Activated CD4-positive, alpha-beta T cell treated with anti-CD3 and anti-CD28 coated beads for 36 hours (primary cell): ENCODE results near the gene KIF19. TPM values are rescaled to one million over a fixed set of nuclear protein-coding genes. Genes with fewer than 3 reads are reported as not detected.

Experiments used
- ATAC-seq: fragments of 200-7000 bp; cut with Tn5 transposase; one replicate; pipeline ENCODE4 v1.10.0; 2021; ENCODE audit warnings: mild to moderate bottlenecking, moderate library complexity
- CTCF ChIA-PET: fragments of 350-600 bp; sonication (Branson Sonifier 250); formaldehyde crosslinking; loops from one replicate; lab custom pipeline; 2021; ENCODE audit warnings: antibody characterized with exemption; lab: Charles Lee
- POLR2A ChIA-PET: fragments of 350-600 bp; sonication (Branson Sonifier 250); formaldehyde crosslinking; loops from one replicate; lab custom pipeline; 2021; ENCODE audit warnings: antibody characterized with exemption, inconsistent platforms; lab: Charles Lee
- DNase-seq: peaks from one replicate; pipeline ENCODE4 v3.0.0-alpha.2; 2020
- H3K27ac Mint-ChIP-seq: one replicate; pipeline ENCODE4 v1.8.0; 2021; ENCODE audit warnings: mixed read lengths
- H3K27me3 Mint-ChIP-seq: one replicate; pipeline ENCODE4 v1.8.0; 2021; ENCODE audit warnings: mixed read lengths
- H3K36me3 Mint-ChIP-seq: one replicate; pipeline ENCODE4 v1.8.0; 2021; ENCODE audit warnings: low read depth, mixed read lengths
- H3K4me1 Mint-ChIP-seq: one replicate; pipeline ENCODE4 v1.8.0; 2021; ENCODE audit warnings: mixed read lengths
- H3K4me3 Mint-ChIP-seq: one replicate; pipeline ENCODE4 v1.8.0; 2021; ENCODE audit warnings: mild to moderate bottlenecking, moderate library complexity, mixed read lengths
- H3K9me3 Mint-ChIP-seq: one replicate; pipeline ENCODE4 v1.8.0; 2021; ENCODE audit warnings: low read depth, mixed read lengths
- intact Hi-C, 2 experiments: fragments of 100-400 bp; cut with DNase I in 1 of 2; cut with micrococcal nuclease in 1 of 2; formaldehyde crosslinking; loops; one replicate each; pipeline versions ENCODE4 v1.14.2 to v1.15.1; 2022 to 2024; cut with DNase I, micrococcal nuclease
- total RNA-seq, 2 experiments: library from RNA; stranded (reverse); gene quantifications; one replicate each; pipeline ENCODE4 v1.2.3, GENCODE V29; 2021

The KIF19 gene
- total RNA-seq, 2 experiments from 2014 or later = 0.11 TPM; not detected in 1

- Mint-ChIP-seq H3K36me3 (no peaks in the 10 kb centered on the region), H3K9me3 (no peaks in the 10 kb centered on the region), H3K27me3 (no peaks in the 10 kb centered on the region), H3K27ac (no peak overlapping the region), H3K4me3 (no peak overlapping the region), H3K4me1 (peaks cover 49% of the 10 kb centered on the region)
- POLR2A ChIA-PET = interaction anchor here (1.4 kb wide), 1 partner anchor 74 kb away, joined by 3 read pairs; the partner anchor contains the start of gene TTYH2
- ATAC-seq (no peak), DNase-seq (no peak)
- CTCF ChIA-PET = no interaction called here
- intact Hi-C loops = no loop called here
Measured at GRCh38 chr17:74287031-74287602, 38.9 kb upstream of the KIF19 start.

- no peak overlapping the region for H3K4me3 Mint-ChIP-seq
- ATAC-seq (peak; percentile 97), DNase-seq (peak; percentile 71)
- intact Hi-C loops = loop anchor here in 1 of 2 experiments (1.0 kb wide), 1 partner anchor 10 kb away; no protein-coding TSS in a partner anchor
- H3K4me1 Mint-ChIP-seq = peaks cover 36% of the 10 kb centered on the region
- H3K27me3 Mint-ChIP-seq = no peaks in the 10 kb centered on the region
- ChIA-PET CTCF (interaction anchor here (0.8 to 1.0 kb wide), 3 partner anchors 10 to 601 kb away, joined by 3 to 4 read pairs (median 3); no protein-coding TSS in a partner anchor), POLR2A (no interaction called here)
- no peaks in the 10 kb centered on the region for H3K9me3 Mint-ChIP-seq
- H3K36me3 Mint-ChIP-seq = no peaks in the 10 kb centered on the region
- peak overlapping the region; percentile 26 for H3K27ac Mint-ChIP-seq
Measured at GRCh38 chr17:74288785-74289184, 37.2 kb upstream of the KIF19 start.

- Mint-ChIP-seq H3K27me3 (no peaks in the 10 kb centered on the region), H3K4me3 (no peak overlapping the region), H3K36me3 (no peaks in the 10 kb centered on the region), H3K4me1 (peaks cover 33% of the 10 kb centered on the region), H3K27ac (peak overlapping the region; percentile 55), H3K9me3 (no peaks in the 10 kb centered on the region)
- ATAC-seq (no peak), DNase-seq (no peak)
- ChIA-PET POLR2A (no interaction called here), CTCF (interaction anchor here (1.0 to 1.1 kb wide), 2 partner anchors 9 to 11 kb away, joined by 3 read pairs; no protein-coding TSS in a partner anchor)
- intact Hi-C loops = loop anchor here in 1 of 2 experiments (1.0 kb wide), 1 partner anchor 9 kb away; no protein-coding TSS in a partner anchor
Measured at GRCh38 chr17:74289688-74290087, 36.3 kb upstream of the KIF19 start.

GRCh38 chr17:74290340-74290739, 35.7 kb upstream of the KIF19 start:
- ChIA-PET POLR2A (no interaction called here), CTCF (interaction anchor here (1.0 to 1.1 kb wide), 2 partner anchors 9 to 11 kb away, joined by 3 read pairs; no protein-coding TSS in a partner anchor)
- H3K4me1 Mint-ChIP-seq = peaks cover 29% of the 10 kb centered on the region
- H3K36me3 Mint-ChIP-seq = no peaks in the 10 kb centered on the region
- H3K4me3 Mint-ChIP-seq = no peak overlapping the region
- H3K27me3 Mint-ChIP-seq = no peaks in the 10 kb centered on the region
- DNase-seq (no peak), ATAC-seq (no peak)
- intact Hi-C loops = no loop called here
- H3K9me3 Mint-ChIP-seq = no peaks in the 10 kb centered on the region
- no peak overlapping the region for H3K27ac Mint-ChIP-seq

GRCh38 chr17:74292495-74292894, 33.5 kb upstream of the KIF19 start:
- POLR2A ChIA-PET = no interaction called here
- ATAC-seq (no peak), DNase-seq (no peak)
- Mint-ChIP-seq H3K4me1 (peaks cover 36% of the 10 kb centered on the region), H3K27ac (no peak overlapping the region), H3K9me3 (no peaks in the 10 kb centered on the region), H3K27me3 (no peaks in the 10 kb centered on the region), H3K4me3 (no peak overlapping the region), H3K36me3 (no peaks in the 10 kb centered on the region)
- CTCF ChIA-PET = interaction anchor here (1.2 kb wide), 1 partner anchor 69 kb away, joined by 7 read pairs; the partner anchor contains the start of gene BTBD17
- intact Hi-C loops = no loop called here

GRCh38 chr17:74295625-74296547, 30.1 kb upstream of the KIF19 start:
- POLR2A ChIA-PET = no interaction called here
- no peaks in the 10 kb centered on the region for H3K9me3 Mint-ChIP-seq
- ATAC-seq = no peak
- peaks cover 5% of the 10 kb centered on the region for H3K27me3 Mint-ChIP-seq
- CTCF ChIA-PET = interaction anchor here (0.6 to 2.1 kb wide), 10 partner anchors 9 to 304 kb away, joined by 3 to 7 read pairs (median 4); no protein-coding TSS in a partner anchor
- DNase-seq = no peak
- peaks cover 23% of the 10 kb centered on the region for H3K4me1 Mint-ChIP-seq
- H3K36me3 Mint-ChIP-seq = no peaks in the 10 kb centered on the region
- H3K27ac Mint-ChIP-seq = no peak overlapping the region
- no peak overlapping the region for H3K4me3 Mint-ChIP-seq
- intact Hi-C loops = loop anchor here (1.0 to 5.0 kb wide), 3 partner anchors 84 to 216 kb away; partner anchors contain the start of gene TTYH2 (in 1 of the 2)

- DNase-seq = peak; percentile 59
- intact Hi-C loops = loop anchor here (1.0 to 5.0 kb wide), 3 partner anchors 84 to 216 kb away; partner anchors contain the start of gene TTYH2 (in 1 of the 2)
- Mint-ChIP-seq H3K9me3 (no peaks in the 10 kb centered on the region), H3K36me3 (no peaks in the 10 kb centered on the region), H3K4me3 (no peak overlapping the region), H3K27ac (no peak overlapping the region), H3K4me1 (peaks cover 23% of the 10 kb centered on the region), H3K27me3 (peaks cover 5% of the 10 kb centered on the region)
- CTCF ChIA-PET = interaction anchor here (0.6 to 2.1 kb wide), 9 partner anchors 9 to 304 kb away, joined by 3 to 7 read pairs (median 4); no protein-coding TSS in a partner anchor
- ATAC-seq = peak; percentile 24
- POLR2A ChIA-PET = no interaction called here
Measured at GRCh38 chr17:74296548-74296936, 29.5 kb upstream of the KIF19 start.

- Mint-ChIP-seq H3K4me1 (peaks cover 23% of the 10 kb centered on the region), H3K4me3 (peak overlapping the region; percentile 24), H3K27ac (peak overlapping the region; percentile 80), H3K9me3 (no peaks in the 10 kb centered on the region), H3K36me3 (no peaks in the 10 kb centered on the region), H3K27me3 (peaks cover 5% of the 10 kb centered on the region)
- intact Hi-C loops = loop anchor here (1.0 to 5.0 kb wide), 4 partner anchors 9 to 214 kb away; partner anchors contain the start of gene TTYH2 (in 1 of the 2)
- ChIA-PET POLR2A (interaction anchor here (0.7 to 1.1 kb wide), 2 partner anchors 16 to 17 kb away, joined by 3 to 4 read pairs; no protein-coding TSS in a partner anchor), CTCF (interaction anchor here (0.6 to 2.1 kb wide), 15 partner anchors 12 to 229 kb away, joined by 3 to 12 read pairs (median 4); no protein-coding TSS in a partner anchor)
- ATAC-seq (peak; percentile 96), DNase-seq (peak; percentile 77)
Measured at GRCh38 chr17:74297941-74298340, 28.1 kb upstream of the KIF19 start.

GRCh38 chr17:74298778-74299177, 27.2 kb upstream of the KIF19 start:
- peaks cover 5% of the 10 kb centered on the region for H3K27me3 Mint-ChIP-seq
- intact Hi-C loops = loop anchor here (1.0 to 5.0 kb wide), 4 partner anchors 9 to 214 kb away; partner anchors contain the start of gene TTYH2 (in 1 of the 2)
- no peaks in the 10 kb centered on the region for H3K9me3 Mint-ChIP-seq
- ChIA-PET POLR2A (interaction anchor here (0.6 kb wide), 1 partner anchor 86 kb away, joined by 3 read pairs; no protein-coding TSS in a partner anchor), CTCF (interaction anchor here (0.5 to 2.0 kb wide), 12 partner anchors 9 to 213 kb away, joined by 3 to 12 read pairs (median 4); no protein-coding TSS in a partner anchor)
- no peak overlapping the region for H3K4me3 Mint-ChIP-seq
- no peaks in the 10 kb centered on the region for H3K36me3 Mint-ChIP-seq
- no peak for DNase-seq
- H3K27ac Mint-ChIP-seq = no peak overlapping the region
- no peak for ATAC-seq
- H3K4me1 Mint-ChIP-seq = peaks cover 23% of the 10 kb centered on the region

- peaks cover 23% of the 10 kb centered on the region for H3K4me1 Mint-ChIP-seq
- H3K27ac Mint-ChIP-seq = no peak overlapping the region
- no peak overlapping the region for H3K4me3 Mint-ChIP-seq
- no peak for DNase-seq
- no peaks in the 10 kb centered on the region for H3K9me3 Mint-ChIP-seq
- peaks cover 5% of the 10 kb centered on the region for H3K27me3 Mint-ChIP-seq
- ATAC-seq = no peak
- no peaks in the 10 kb centered on the region for H3K36me3 Mint-ChIP-seq
- intact Hi-C loops = loop anchor here (2.0 to 10.0 kb wide), 4 partner anchors 17 to 213 kb away; partner anchors contain the start of gene TTYH2 (in 1 of the 2)
- POLR2A ChIA-PET = interaction anchor here (0.6 kb wide), 1 partner anchor 86 kb away, joined by 3 read pairs; no protein-coding TSS in a partner anchor
- CTCF ChIA-PET = interaction anchor here (0.5 to 2.3 kb wide), 11 partner anchors 9 to 169 kb away, joined by 3 to 13 read pairs (median 4); partner anchors contain the start of gene GPR142
Measured at GRCh38 chr17:74299226-74300009, 26.6 kb upstream of the KIF19 start.
